Left lobe of liver (tissue), 2 donors: Measurements from ENCODE around the gene ASPHD1. TPM values are rescaled to one million over a fixed set of nuclear protein-coding genes. Genes with fewer than 3 reads are reported as not detected.
"Not testable (repeated sequence)": the region's sequence is repeated elsewhere in the genome, so short reads cannot be mapped to it uniquely, and the experiment has no call there.

Source experiments
- ATAC-seq: fragments of 200-7000 bp; cut with Tn5 transposase; one replicate; pipeline ENCODE4 v1.9.1; 2020; ENCODE audit warnings: mild to moderate bottlenecking, moderate library complexity
- DNase-seq: peaks from one replicate; pipeline ENCODE4 v3.0.0-alpha.2; 2020; ENCODE audit warnings: low spot score
- total RNA-seq: library from RNA; stranded (reverse); gene quantifications from one replicate; pipeline ENCODE4 v1.2.1, GENCODE V29; 2021
- donor health status: DM: no; HTN: no; CAD: no; lungs with moderate emphysema.
- donor health status: DM: no; HTN: yes; CAD: no.

Gene ASPHD1
- total RNA-seq, 1 donor from 2014 or later, result 0.13 TPM

DNA sequence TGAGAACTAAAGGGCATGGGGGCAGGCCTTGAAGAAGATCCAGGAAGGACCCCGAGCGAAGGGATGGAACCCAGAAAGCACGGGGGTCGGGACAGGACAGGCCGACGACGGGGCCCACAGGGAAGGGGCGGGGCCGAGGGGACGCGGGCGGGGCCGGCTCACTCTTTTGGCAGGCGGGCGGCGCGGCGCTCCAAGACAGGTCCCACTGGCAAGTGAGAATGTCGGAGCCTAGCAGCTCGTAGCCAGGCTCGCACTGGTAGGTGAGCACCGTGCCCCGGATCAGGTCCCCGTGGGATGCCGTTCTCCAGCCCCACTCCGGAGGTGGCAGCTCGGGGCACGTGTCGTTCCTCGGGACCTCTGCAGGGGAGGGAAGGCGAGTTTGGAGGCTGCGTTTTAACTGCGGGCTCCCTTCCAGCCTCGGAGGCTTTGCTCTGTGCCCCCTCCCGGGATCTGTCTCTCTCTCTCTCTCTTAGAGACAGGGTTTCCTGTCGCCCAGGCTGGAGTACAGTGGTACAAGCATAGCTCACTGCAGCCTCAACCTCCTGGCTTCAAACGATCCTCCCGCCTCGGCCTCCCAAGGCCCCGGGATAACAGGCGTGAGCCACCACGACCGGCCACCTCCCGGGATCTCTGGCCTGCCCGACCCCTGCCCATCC is 23.6 kb upstream of the ASPHD1 start:
- ATAC-seq, result peak; percentile 24
- DNase-seq, result no peak

DNA sequence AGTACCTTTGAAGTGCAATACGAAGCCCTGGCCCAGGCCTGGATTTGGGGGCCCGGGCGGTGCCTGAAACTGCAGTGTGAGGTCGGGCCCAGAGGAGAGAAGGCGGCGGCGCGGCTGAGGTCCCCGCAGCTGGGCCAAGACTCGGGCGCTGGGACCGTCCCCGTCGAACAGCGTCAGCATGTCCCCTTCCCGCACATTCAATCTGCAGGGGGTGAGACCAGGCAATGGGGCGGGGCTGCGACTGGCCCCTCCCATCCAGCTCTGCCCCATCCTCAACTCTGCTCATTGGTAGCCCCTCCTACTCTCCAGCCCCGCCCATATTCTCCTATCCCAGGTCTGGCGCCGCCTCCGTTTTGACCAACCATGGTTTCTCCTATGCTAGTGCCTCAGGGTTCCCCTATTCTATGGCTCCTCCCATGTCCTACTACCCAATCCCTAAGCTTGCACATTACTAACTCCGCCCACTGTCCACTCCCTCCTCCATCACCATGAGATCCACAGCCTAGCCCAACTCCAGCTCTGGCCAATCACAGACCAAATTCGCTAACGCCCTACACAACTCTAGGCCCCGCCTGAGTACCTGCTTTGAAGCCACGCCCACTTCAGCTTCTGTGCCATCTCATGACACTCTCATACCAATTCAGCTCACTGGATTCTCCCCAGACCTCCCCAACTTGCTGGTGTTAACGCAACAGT is 22.9 kb upstream of the ASPHD1 start:
- peak; percentile 41 for ATAC-seq
- no peak for DNase-seq

DNA sequence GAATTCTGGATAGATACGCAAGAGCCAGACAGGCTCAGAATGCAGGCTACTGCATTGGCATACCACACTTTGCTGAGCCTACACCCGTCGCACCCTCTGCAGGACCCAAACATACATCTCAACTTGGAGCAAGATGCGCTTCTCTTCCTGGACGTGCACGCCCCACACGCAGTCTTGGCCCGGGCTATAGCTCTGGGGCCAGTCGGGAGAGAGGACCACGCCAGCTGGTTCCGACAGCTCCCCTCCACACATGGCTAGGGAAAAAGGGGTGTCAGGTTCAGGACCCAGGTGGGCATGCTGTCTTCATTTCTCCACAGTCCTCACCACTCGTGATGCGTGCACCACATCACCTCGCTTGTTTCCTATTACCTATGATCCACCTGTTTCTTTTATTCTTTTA is 22.1 kb upstream of the ASPHD1 start:
- DNase-seq, result no peak

DNA sequence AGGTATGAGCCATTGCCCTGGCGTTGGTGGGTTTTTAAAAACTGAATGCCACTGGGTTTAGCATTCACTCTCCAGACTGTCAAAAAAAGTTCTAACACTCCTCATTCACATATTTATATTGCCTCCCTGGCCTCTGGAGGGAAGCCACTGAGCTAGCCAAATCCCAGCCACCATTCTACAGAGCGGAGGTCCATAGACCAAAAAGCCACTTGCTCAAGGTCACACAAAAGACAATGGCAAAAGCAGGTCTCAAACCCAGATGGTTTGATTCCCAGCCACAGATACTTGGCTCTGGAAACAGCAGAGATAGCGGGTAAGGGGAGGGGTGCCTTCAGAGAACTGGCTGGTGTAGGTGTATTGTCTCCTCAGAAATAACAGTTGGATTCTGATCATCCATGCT is 19.2 kb upstream of the ASPHD1 start:
- ATAC-seq (no peak), DNase-seq (no peak)

More for the DNA sequence above, 22.1 kb upstream of the ASPHD1 start:
- ATAC-seq, result no peak

DNA sequence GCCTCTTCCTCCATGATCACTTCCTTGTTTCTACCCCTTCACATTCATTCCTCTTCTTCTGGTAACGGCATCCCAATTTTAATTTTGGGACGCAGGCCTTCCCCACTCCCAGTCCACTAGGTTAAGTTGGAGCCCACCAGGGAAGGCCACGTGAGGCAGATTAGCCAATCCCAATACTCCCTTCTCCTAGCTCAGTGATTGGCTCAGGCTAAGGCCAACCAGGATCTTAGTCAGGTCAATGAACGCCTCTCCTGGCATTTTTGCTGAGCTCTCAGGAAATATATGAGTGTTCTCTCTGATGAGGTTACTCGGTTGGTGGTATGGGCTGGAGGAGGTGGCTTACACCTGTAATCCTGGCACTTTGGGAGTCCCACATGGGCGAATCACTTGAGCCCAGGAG is 16.3 kb upstream of the ASPHD1 start:
- DNase-seq (no peak), ATAC-seq (no peak)

DNA sequence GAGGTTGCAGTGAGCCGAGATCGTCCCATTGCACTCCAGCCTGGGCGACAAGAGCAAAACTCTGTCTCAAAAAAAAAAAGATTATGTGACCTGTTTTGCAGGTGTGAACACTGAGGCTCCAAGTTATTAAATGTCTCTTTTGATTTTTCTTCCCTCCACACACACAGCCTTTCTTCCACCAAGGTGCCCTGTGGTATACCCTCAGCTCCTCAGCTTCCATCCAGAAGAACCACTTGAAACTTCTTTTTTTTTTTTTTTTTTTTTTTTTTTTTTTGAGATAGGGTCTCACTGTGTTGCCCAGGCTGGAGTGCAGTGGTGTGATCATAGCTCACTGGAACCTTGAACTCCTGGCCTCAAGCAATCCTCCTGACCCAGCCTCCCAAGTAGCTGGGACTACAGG is 10.9 kb upstream of the ASPHD1 start:
- not testable (repeated sequence) for ATAC-seq, DNase-seq

DNA sequence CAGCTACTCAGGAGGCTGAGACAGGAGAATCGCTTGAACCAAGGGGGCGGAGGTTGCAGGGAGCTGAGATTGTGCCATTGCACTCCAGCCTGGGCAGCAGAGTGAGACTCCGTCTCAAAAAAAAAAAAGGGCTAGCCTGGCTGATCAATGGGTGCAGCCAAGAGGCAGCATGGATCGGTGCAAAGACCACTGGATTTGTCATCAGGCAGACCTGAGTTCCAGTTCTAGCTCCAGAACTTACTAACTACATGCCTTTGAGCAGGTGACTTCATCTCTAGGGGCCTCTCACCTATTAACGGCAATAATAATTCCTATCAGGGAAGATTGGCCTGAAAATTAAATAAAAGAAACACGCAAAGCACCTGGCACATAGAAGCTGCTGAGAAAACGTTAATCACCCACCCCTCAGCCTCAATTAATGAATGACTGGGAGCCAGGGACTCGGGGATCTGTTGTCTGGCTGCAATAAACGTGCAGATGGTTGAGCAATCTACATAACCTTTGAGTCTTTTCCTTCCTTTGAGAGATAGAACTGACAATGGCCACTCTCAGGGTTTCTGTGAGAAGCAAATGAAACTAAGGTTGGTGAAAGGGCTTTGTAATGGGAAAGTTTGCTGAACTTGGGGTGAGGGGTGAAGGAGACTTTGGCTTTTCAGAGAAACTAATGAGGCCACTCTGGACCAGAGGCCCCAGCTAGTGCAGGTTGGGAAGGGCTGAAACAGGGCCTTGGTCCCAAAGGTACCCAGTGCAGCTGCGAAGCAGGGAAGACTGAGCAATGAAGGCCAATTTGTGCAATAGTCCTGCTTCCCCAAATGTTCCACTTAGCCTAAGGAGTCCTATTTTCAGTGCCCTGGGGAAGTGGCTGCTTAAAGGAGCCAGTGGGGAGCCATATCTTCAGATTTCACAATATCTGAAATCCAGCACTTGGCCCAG is 8.5 kb upstream of the ASPHD1 start:
- DNase-seq, result no peak
- peak; percentile 75 for ATAC-seq

DNA sequence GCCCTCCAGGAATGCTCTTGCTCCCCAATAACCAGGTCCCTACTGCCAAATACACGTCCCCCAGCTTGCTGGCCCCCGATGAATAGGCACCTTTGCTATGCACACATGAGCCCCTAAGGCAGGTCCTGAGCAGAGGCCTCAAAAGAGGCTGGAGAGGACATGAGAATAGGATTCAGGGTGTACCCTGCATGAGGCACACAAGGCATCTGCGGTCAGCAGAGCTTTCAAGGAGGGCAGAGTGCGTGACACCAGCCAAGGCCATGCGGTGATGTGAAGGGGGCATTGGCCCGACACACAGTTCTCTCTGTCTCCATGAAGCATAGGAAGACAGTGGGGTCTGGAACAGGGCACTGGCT is 7.9 kb upstream of the ASPHD1 start:
- DNase-seq, result no peak
- ATAC-seq, result no peak

DNA sequence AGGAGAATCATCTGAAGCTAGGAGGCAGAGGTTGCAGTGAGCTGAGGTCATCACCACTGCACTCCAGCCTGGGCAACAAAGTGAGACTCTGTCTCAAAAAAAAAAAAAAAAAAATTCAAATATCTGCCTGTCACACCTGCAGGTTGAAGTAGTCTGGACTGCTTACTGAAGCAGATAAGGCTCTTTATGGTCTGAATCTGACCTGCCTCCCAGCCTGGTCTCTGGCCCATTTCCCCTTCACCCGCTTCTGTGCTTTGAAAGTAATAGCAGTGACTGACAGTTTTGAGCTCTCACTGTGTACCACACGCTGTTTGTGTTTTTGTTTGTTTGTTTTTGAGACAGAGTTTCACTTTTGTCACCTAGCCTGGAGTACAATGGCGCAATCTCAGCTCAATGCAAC is 6.7 kb upstream of the ASPHD1 start:
- no peak for ATAC-seq
- no peak for DNase-seq

DNA sequence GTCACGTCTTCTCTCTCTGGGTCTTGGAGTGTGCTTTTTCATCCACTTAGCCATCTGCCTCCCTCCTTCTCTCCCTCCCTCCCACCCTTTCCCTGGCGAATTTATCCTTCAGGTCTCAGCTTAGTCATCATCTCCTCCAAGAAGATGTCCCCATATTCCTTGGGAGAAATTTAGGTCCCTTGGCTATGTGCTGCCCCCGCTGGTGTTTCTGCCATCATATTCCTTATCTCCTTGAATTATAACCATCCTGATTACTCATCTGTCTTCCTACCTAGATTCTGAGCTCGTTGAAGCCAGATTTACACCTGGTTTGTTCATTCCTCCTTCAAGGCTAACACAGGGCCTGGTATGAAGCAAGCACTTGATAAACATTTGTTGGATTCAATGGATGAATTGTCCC is 5.9 kb upstream of the ASPHD1 start:
- ATAC-seq, result no peak
- no peak for DNase-seq

DNA sequence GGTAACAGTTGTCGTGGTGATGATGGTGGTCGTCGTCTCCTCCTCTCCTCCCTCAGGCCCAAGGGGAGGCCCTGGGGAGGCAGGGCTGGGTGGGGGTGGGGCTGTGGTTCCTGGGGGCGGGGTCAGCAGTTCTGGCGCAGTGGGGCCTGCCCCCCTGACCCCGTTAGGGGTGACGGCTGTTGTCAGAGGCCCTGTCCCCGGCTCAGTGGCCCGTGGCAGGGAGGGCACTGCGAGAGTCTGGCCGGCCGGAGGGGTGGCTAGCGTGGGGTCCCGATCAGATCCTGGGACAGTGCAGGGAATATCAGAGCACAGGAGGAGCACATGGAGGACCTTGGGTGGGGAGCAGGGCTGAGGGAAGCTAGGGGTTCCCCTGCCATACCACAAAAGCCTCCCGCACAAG is 3.4 kb upstream of the ASPHD1 start:
- no peak for ATAC-seq
- no peak for DNase-seq

DNA sequence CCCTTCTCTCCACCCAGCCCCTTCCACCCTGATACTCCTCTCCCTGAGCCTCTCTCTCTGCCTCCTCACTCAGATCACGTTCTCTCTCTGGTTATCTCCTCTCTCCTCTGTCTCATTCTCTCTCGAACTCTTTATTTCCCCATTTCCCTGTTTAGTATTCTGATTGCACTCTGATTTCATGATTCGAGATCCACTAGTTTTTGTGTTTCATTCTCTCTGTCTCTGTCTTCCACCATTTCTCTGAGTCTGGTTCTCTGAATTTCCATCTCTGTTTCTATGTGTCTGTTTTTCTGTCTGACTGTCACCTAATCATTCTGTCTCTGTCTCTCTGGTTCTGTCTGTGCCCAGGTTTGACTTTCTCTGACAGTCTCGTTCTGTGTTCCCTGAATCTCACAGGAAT is 3.0 kb upstream of the ASPHD1 start:
- ATAC-seq (no peak), DNase-seq (no peak)

DNA sequence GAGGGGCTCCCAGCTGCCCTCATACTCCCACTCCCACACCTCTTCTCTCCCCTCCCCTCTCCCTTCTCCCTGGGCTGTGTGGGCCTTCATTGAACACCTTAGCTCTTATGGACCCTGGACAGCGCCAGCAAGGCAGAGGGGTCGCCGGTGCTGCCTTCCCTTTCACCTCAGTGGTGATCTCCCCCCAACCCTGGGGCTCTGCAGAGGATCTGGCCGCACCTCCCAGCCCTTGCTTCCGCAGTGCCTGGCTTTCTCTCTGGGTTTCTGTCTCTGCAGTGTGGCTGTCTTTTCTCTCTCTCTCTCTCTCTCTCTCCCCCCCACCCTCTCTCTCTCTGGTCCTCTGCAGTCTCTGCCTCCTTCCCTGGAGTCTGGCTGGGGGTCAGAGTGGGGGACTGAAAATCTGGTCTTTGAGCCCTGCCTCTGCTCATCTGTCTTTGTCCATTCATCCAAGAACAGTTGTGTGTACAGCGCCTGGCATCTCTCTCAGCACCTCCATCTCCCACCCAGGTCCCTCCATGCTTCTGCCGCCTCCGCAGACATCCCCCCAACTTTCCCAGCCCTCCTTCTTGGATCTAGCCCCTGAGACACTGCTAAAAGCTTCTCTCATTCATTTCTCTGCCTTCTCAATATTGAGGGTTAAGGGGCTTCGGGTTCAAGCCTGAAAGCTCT is 2.0 kb upstream of the ASPHD1 start:
- DNase-seq (no peak), ATAC-seq (no peak)

DNA sequence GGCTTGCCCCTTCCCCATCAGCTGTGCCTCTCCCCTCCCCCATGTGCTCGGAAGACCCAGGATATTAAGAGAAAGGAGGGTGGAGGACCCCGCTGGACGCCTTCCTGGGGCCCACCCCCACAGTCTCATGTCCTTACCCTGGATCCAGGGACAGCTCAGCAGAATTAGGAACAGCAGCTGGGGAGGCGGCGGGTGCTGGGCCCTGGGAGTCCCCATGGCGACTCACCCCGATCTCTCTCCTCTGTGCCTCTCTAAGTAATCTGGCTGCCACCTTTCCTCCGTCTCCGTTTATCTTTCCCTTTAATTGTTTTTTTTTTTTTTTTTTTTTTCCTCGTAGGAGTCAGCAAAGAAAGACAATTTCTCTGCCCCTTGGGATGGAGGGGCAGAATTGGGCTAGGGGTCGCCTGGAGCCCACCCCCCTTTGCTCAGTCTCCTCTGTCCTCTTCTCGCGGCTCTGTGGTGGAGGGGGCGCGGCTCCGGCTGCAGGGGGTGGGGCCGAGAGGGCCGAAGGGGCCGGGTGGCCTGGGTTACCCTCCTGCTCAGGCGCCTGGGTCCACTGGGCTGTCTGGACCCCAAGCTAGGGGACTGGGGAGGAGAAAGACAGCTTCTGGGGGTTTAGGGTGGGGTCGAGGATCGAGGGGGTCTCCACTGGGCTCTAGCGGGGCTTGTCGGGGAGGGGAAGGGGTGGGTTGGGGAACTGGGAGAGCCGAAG is 1.3 kb upstream of the ASPHD1 start:
- ATAC-seq (no peak), DNase-seq (no peak)

DNA sequence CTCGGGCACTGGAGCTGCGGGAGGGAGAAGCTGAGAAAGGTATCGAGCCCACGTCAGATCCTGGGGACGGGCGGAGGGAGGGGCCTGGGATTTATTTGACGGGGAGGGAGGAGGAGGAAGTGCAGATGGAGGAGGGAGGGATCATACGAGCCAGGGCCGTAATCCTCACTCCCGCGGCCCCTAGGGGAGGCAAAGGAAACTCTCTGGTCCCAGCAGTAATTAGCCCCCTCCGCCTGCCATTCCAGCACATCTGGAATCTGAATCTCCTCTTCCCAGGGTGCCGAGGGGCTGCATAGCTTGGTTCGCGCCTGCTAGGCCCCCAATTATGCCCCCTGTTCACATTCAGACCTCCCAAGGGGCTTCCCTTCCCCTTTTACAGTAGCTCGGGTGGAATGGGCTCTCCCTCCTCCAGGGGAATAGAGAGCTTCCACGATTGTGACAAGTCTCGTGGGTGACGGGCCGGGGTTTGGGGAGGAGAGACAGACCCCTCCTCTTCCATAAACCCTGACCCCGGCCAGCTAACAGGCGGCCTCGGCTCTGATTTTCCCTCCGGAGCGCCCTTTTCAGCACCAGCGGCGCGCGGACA is 679 bp upstream of the ASPHD1 start, which contains the start of gene SEZ6L2:
SEZ6L2 (minus strand) TSS at position 35 of the 586 bp plus-strand sequence. CDS start 531 bp downstream, outside the sequence.
- DNase-seq, result no peak

DNA sequence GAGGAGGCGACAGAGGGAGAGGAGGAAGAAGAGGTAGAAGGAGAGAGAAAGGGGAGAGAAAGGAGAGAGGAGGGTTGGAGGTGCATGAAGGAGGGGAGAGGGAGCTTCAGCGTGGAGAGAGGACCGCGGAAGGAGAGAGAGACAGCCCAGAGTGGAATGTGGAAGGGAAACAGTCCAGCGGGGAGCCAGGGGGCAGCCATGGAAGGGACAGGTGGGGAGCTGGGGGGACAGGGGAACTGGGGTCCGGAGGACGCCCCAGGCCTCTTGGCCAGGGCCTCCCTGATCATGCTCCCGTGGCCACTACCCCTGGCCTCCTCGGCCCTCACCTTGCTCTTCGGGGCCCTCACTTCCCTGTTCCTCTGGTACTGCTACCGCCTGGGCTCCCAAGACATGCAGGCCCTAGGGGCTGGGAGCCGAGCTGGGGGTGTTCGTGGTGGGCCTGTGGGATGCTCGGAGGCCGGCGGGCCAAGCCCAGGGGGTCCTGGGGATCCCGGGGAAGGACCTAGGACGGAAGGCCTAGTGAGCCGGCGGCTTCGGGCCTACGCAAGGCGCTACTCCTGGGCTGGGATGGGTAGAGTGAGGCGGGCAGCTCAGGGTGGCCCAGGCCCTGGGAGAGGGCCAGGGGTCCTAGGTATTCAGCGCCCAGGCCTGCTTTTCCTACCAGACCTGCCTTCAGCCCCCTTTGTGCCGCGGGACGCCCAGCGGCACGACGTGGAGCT is 759 bp downstream of the ASPHD1 start:
- DNase-seq (no peak), ATAC-seq (no peak)

More for the DNA sequence above, 679 bp upstream of the ASPHD1 start, which contains the start of gene SEZ6L2:
- peak; percentile 4 for ATAC-seq

DNA sequence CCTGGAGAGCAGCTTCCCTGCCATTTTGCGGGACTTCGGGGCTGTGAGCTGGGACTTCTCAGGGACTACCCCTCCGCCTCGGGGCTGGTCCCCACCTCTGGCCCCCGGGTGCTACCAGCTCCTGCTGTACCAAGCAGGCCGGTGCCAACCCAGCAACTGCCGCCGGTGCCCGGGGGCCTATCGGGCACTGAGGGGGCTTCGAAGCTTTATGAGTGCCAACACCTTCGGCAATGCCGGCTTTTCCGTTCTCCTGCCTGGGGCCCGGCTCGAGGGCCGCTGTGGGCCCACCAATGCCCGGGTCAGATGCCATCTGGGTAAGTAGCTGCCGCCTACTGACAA is 1.3 kb downstream of the ASPHD1 start:
- no peak for DNase-seq

DNA sequence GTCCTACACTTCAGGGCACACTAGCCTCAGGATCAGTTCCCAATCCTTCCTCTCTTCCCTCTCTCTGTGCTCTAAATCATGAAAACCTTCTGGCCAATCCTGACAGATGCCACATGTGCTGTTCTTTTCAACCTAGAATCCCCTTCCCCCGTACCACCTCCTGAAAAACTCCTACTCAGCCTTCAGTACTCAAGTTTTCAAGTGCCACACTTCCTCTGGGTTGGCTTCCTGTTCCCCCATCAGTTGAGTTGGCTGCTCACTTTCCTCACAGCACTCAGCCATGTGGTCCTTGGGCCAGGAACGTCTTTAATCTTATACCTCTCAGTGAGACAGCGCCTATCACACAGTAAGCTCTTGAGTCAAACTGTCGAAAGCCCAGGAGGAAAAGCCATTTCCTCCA is 3.3 kb downstream of the ASPHD1 start:
- no peak for ATAC-seq

More for the DNA sequence above, 1.3 kb downstream of the ASPHD1 start:
- ATAC-seq, result no peak

DNA sequence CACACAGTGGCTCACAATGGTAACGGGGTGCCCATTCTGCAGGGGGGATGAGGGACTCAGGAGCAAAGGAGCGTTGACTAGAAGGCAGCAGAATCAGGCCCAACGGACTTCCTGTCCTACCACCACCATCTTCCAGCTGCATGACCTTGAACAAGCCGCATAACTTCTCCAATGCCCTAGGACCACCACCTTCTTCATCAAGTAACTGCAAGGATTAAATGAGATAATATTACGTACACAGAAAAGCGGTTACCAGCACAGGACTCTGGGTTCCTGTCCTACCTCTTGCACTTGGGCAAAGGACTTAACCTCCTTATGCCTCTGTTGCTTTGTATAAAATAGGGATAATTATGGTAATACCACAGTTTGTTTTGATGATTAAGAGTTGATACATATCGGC is 4.7 kb downstream of the ASPHD1 start:
- DNase-seq (no peak), ATAC-seq (no peak)

More for the DNA sequence above, 3.3 kb downstream of the ASPHD1 start:
- no peak for DNase-seq
